HG03469 (cell line): ENCODE measurements around the gene KCTD2.
"Not testable (repeated sequence)": the region's sequence is repeated elsewhere in the genome, so short reads cannot be mapped to it uniquely, and the experiment has no call there.

Source experiments
- ATAC-seq: cut with Tn5 transposase; IDR thresholded peaks from one replicate; pipeline ENCODE4 v1.9.1; 2021; ENCODE audit warnings: mild to moderate bottlenecking, moderate library complexity, moderate number of reproducible peaks; ENCODE audit not compliant: unreplicated experiment

Gene KCTD2

DNA sequence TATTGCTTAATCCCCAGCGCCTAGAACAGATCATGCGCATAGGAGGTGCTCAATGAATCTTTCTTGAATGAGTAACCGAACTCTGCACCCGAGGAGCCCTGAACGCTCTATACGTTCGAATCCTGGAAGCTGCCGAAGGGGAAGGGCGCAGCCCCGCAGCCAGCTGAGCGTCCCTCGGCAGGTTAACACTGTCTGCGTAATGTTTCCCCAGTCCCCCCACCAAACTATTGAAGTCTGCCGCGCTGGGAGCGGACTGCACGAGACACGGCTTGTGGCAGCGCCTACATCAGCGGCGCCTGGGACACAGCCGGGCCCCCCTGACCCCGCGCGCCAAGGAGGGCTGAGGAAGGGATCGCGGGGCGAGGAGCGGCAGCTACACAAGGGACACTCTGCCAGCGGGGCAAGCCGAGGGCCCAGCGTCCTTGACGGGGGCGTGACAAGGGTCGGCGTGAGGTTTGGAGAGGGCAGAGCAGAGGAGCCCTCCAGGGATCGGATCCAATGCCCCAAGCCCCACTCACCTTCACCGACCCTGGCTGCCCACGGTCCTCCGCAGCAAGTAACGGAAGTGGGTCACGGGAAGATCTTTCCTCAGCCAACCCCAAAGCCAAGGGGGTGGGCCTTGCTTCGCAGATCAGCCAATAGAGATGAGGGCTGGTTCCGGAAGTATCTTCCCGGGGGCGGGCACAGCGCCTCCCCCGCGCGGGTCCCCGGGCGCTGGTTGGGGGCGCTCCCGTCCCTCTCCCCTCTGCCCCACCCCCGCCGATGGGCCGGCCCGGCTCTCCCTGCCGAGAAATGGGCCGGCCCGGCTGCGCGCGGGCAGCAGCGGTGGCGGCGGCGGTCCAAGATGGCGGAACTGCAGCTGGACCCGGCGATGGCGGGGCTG, at the start of gene KCTD2, which contains the start of gene ATP5PD:
KCTD2 (plus strand) TSS at position 819 of the 883 bp plus-strand sequence; CDS start at position 845, 26 bp downstream.
ATP5PD (minus strand) TSS at position 563 of the 883 bp plus-strand sequence. CDS start 4,319 bp downstream, outside the sequence.
- ATAC-seq, result peak; percentile 85

GRCh38 chr17:74998783-74999182, 48.2 kb upstream of the KCTD2 start:
- no peak for ATAC-seq

- no peak for ATAC-seq
Observed at GRCh38 chr17:74999523-74999922, 47.5 kb upstream of the KCTD2 start.

GRCh38 chr17:75001915-75002843, 44.8 kb upstream of the KCTD2 start:
- no peak for ATAC-seq

DNA sequence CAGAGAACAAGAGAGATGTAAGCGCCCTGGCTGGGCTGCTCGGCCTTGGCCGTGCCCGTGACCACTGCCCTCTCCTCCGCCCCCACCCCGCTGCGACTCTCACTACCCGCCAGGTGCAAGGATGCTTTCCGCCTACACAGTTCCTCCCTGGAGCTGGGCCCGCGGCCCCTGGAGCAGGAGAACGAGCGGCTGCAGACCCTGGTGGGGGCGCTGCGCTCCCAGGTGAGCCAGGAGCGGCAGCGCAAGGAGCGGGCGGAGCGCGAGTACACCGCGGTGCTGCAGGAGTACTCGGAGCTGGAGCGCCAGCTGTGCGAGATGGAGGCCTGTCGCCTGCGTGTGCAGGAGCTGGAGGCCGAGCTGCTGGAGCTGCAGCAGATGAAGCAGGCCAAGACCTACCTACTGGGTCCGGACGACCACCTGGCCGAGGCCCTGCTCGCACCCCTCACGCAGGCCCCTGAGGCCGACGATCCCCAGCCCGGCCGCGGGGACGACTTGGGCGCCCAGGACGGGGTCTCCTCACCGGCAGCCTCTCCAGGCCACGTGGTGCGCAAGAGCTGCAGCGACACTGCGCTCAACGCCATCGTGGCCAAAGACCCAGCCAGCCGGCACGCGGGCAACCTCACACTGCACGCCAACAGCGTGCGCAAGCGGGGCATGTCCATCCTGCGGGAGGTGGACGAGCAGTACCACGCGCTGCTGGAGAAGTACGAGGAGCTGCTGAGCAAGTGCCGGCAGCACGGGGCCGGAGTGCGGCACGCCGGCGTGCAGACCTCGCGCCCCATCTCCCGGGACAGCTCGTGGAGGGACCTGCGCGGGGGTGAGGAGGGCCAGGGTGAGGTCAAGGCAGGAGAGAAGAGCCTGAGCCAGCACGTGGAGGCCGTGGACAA, 43.7 kb upstream of the KCTD2 start:
- no peak for ATAC-seq

DNA sequence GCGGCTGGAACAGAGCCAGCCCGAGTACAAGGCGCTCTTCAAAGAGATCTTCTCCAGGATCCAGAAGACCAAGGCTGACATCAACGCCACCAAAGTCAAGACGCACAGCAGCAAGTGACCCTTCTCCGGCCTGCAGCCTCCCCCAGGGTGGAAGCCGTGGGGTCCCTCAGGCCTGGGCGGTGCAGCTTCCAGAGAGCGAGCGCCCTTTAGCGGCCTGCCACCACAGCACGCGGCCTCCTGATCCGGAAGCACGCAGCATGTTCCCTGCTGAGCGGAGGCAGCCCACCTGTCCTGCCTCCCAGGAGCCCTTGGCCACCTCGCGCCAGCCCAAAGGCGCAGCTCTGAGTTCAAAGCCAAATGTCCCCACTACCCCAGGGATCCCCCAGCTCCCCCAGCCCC, 43.1 kb upstream of the KCTD2 start:
- no peak for ATAC-seq

DNA sequence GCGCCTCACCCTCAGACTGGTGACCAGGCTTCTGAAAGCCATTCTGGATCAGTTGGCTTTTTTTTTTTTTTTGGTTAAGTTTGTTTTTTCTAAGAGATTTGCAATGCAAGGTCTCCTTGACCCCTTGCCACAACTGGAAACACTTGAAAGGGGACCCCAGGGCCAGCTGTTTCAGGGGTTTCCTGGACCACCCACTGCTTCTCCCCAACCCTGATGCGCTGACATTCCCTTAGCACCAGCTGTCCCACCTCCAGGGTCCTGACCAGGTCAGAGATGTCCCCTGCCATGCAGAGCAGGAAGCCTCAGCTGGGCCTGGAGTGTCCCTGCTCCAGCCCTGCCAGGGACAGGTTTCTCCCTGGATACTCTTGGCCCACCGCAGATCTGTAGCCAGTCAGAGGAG, 42.7 kb upstream of the KCTD2 start:
- ATAC-seq, result no peak

GRCh38 chr17:75005291-75005690, 41.7 kb upstream of the KCTD2 start:
- ATAC-seq, result no peak

- not testable (repeated sequence) for ATAC-seq
Observed at GRCh38 chr17:75006084-75006483, 40.9 kb upstream of the KCTD2 start.

DNA sequence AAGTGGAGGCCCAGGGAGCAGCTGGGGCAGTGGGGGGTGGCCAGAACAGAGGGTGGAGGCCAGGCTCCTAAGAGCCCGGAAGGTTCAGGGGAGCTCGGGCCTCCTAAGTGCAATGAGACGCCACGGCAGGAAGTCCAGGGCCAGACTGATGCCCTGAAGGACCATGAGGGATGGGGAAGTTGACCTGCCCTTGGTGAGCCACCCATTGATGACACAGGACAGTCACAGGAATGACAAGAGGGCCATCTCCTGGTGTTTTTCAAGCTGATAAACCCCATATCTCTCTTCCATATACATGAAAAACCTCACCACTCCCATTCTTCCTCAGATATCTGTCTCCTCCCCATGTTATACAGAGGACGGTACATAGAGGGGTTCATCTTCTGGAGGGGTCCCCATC, 40.4 kb upstream of the KCTD2 start:
- no peak for ATAC-seq

DNA sequence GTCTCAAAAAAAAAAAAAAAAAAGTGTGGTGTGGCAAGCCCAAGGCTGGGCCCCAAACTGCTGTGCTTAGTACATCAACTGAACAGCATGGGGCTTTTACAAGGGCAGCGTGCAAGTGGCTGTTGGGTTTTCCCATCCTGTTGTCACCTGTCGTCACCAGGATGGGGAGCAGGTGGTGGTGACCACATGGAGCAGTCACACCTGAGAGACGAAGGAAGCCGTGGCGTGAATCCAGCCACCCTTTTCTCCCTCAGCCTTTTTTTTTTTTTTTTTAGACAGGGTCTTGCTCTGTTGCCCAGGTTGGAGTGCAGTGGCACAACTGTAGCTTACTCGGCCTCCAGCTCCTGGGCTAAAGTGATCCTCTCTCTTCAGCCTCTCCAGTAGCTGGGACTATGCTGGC, 38.7 kb upstream of the KCTD2 start:
- no peak for ATAC-seq

DNA sequence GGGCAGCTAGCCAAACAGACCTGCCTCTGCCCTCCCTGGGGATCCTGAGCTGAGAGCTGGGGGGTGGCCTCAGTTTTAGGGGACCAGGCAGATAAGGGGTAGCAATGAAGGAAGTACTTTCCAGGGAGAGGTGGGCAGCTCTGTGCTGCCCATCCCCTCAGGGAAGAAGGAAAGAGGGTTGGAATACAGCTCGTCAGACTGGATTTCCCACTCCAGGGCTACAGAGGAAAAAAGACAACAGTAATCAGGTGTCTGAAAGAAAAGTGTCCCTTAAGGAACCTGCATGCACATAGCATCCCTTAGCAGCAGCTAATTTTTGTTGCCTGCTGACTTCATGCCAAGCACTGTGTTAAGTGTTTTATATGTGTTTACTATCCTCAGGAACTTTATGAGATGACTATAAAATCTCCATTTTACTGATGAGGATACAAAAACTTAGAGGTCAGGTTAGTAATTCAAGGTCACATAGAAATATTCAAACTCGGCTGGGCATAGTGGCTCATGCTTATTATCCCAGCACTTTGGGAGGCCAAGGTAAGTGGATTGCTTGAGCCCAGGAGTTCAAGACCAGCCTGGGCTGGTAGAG, 37.8 kb upstream of the KCTD2 start:
- no peak for ATAC-seq

- ATAC-seq, result no peak
Observed at GRCh38 chr17:75010683-75011400, 36.2 kb upstream of the KCTD2 start.

DNA sequence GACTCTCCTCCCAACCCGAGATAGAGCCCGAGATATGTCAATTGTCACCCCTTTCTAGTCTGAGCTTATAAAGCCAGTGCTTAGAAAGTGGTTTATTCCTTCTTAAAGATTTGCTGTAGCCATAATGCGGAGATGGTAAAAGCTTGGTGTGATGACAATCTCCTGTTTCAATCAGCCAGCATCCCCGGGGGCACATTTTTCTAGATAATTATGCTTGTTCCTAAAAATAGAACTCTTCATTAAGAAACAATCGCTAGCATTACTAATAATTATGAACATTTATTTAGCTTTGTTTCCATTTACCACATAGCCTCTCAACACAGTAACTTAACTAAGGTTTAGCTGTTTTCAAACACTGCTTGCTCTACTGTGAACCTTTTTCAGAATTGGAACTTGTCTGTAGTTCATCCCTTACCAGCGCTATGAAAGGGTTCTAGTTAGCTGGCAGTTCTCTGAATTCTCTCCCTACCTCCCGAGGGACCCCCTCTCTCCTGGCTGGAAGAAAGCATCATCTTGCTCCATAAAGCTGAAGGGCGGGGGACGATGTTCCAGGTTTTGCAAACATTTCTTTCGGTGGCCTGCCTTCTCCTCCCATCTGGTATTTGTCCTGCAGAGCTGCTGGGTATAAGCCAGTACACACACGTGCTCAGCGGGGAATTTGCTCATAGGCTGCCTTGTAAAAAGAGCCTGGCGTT, 35.5 kb upstream of the KCTD2 start:
- no peak for ATAC-seq

- ATAC-seq, result no peak
Observed at GRCh38 chr17:75012096-75012345, 35.0 kb upstream of the KCTD2 start.

GRCh38 chr17:75012346-75013091, 34.5 kb upstream of the KCTD2 start, which contains the start of gene MRPL58:
MRPL58 (plus strand) TSS chr17:75012670; CDS start chr17:75012687, 17 bp downstream.
- peak; percentile 64 for ATAC-seq

GRCh38 chr17:75013092-75013559, 33.9 kb upstream of the KCTD2 start:
- ATAC-seq, result no peak

- no peak for ATAC-seq
Observed at GRCh38 chr17:75019146-75019545, 27.9 kb upstream of the KCTD2 start.
